GM23338 (cell line): Measurements from ENCODE around the gene ZNF415. TPM values are rescaled to one million over a fixed set of nuclear protein-coding genes. Genes with fewer than 3 reads are reported as not detected.

Source experiments
- ATAC-seq: fragments of 200-7000 bp; cut with Tn5 transposase; 3 replicates; pipeline ENCODE4 v1.9.1; 2020
- DNase-seq: peaks from one replicate; pipeline ENCODE4 v3.0.0-alpha.2; 2015; ENCODE audit warnings: low spot score
- H2AFZ ChIP-seq: fragments of 200-600 bp; sonication (generic); 2 replicates; pipeline ENCODE4 v1.8.0; 2016; ENCODE audit warnings: antibody characterized with exemption, mild to moderate bottlenecking, moderate library complexity
- H3F3A ChIP-seq: fragments of 200-600 bp; sonication (generic); replicated peaks from 2 replicates; pipeline ENCODE4 v1.8.0; 2017; ENCODE audit warnings: antibody characterized with exemption, mixed run types, low read depth
- H3K27ac ChIP-seq: fragments of 200-600 bp; sonication (generic); 2 replicates; pipeline ENCODE4 v1.6.1; 2016; ENCODE audit warnings: low read depth
- H3K27me3 ChIP-seq: fragments of 200-600 bp; sonication (generic); 2 replicates; pipeline ENCODE4 v1.8.0; 2016; ENCODE audit warnings: mild to moderate bottlenecking, mixed run types, moderate library complexity; ENCODE audit not compliant: insufficient read depth
- H3K36me3 ChIP-seq: fragments of 200-600 bp; sonication (generic); 2 replicates; pipeline ENCODE4 v1.8.0; 2016; ENCODE audit warnings: mild to moderate bottlenecking; ENCODE audit not compliant: insufficient read depth
- H3K4me1 ChIP-seq: fragments of 200-600 bp; sonication (generic); 2 replicates; pipeline ENCODE4 v1.8.0; 2016; ENCODE audit warnings: mild to moderate bottlenecking, moderate library complexity; ENCODE audit not compliant: insufficient read depth
- H3K4me2 ChIP-seq: fragments of 200-600 bp; sonication (generic); 2 replicates; pipeline ENCODE4 v1.7.1; 2017; ENCODE audit warnings: mixed run types
- H3K4me3 ChIP-seq: fragments of 200-600 bp; sonication (generic); 2 replicates; pipeline ENCODE4 v1.6.1; 2016; ENCODE audit warnings: mixed run types
- H3K79me2 ChIP-seq: fragments of 200-600 bp; sonication (generic); replicated peaks from 2 replicates; pipeline ENCODE4 v1.8.0; 2017; ENCODE audit warnings: mild to moderate bottlenecking; ENCODE audit not compliant: insufficient read depth
- H3K9me2 ChIP-seq: fragments of 200-600 bp; sonication (generic); 2 replicates; pipeline ENCODE4 v1.8.0; 2017; ENCODE audit not compliant: insufficient read depth
- H4K20me1 ChIP-seq: fragments of 200-600 bp; sonication (generic); replicated peaks from 2 replicates; pipeline ENCODE4 v1.8.0; 2017; ENCODE audit warnings: mild to moderate bottlenecking; ENCODE audit not compliant: insufficient read depth
- H3K27ac Mint-ChIP-seq: 2 replicates; pipeline ENCODE4 v1.8.0; 2020; ENCODE audit warnings: inconsistent platforms, mild to moderate bottlenecking, moderate library complexity, mixed read lengths
- H3K27me3 Mint-ChIP-seq: 3 replicates; pipeline ENCODE4 v1.8.0; 2022; ENCODE audit warnings: low read depth, mild to moderate bottlenecking, moderate library complexity, mixed read lengths, inconsistent platforms; ENCODE audit not compliant: insufficient read depth, poor library complexity
- H3K36me3 Mint-ChIP-seq: 3 replicates; pipeline ENCODE4 v1.8.0; 2021; ENCODE audit warnings: low read depth, mild to moderate bottlenecking, inconsistent platforms, moderate library complexity, mixed read lengths
- H3K4me1 Mint-ChIP-seq: 3 replicates; pipeline ENCODE4 v1.8.0; 2020; ENCODE audit warnings: mild to moderate bottlenecking, inconsistent platforms, mixed read lengths
- H3K4me3 Mint-ChIP-seq: 3 replicates; pipeline ENCODE4 v1.8.0; 2021; ENCODE audit warnings: moderate library complexity, mild to moderate bottlenecking, inconsistent platforms, mixed read lengths
- H3K9me3 Mint-ChIP-seq: 3 replicates; pipeline ENCODE4 v1.8.0; 2020; ENCODE audit warnings: moderate library complexity, mild to moderate bottlenecking, inconsistent platforms, mixed read lengths
- CREB1 ChIP-seq: fragments of 250-450 bp; sonication (Bioruptor Pico); IDR thresholded peaks from 2 replicates; pipeline ENCODE4 v1.5.0; 2020; ENCODE audit warnings: low read depth, mild to moderate bottlenecking, moderate library complexity
- CTCF ChIP-seq, 2 experiments: fragments of 200-600 bp in 1 of 2; sonication (generic) in 1 of 2; conservative IDR thresholded peaks; 2 replicates each; pipeline versions ENCODE4 v1.5.1 to v1.6.1; 2016 to 2017; ENCODE audit warnings: antibody characterized with exemption in 2 of 2, low read depth in 2 of 2, mild to moderate bottlenecking in 2 of 2, moderate library complexity in 1 of 2
- ETS1 ChIP-seq: IDR thresholded peaks from 2 replicates; pipeline ENCODE4 v1.6.1; 2016; ENCODE audit warnings: antibody characterized with exemption
- EZH2 ChIP-seq: fragments of 200-600 bp; sonication (generic); IDR thresholded peaks from one replicate; pipeline ENCODE4 v1.8.0; 2017; ENCODE audit warnings: antibody characterized with exemption, mild to moderate bottlenecking, low read depth; ENCODE audit not compliant: unreplicated experiment
- NANOG ChIP-seq: IDR thresholded peaks from 2 replicates; pipeline ENCODE4 v1.6.1; 2016; ENCODE audit warnings: antibody characterized with exemption, borderline replicate concordance
- POLR2AphosphoS5 ChIP-seq: IDR thresholded peaks from 2 replicates; pipeline ENCODE4 v1.6.1; 2016; ENCODE audit warnings: antibody characterized with exemption, low read depth
- REST ChIP-seq: IDR thresholded peaks from one replicate; pipeline ENCODE4 v1.6.1; 2018; ENCODE audit warnings: antibody characterized with exemption; ENCODE audit not compliant: unreplicated experiment
- ZNF114 ChIP-seq: fragments of 250-450 bp; sonication (Bioruptor Pico); IDR thresholded peaks from 2 replicates; pipeline ENCODE4 v1.5.0; 2020; ENCODE audit warnings: mild to moderate bottlenecking, moderate library complexity
- polyA plus RNA-seq: library from polyadenylated mRNA; unstranded; fragments of >200 nt; fragmentation: Nextera tagmentation; extraction: Ambion mirVana; gene quantifications from 2 replicates; pipeline ENCODE4 v1.2.1, GENCODE V29; 2016
- total RNA-seq: library from RNA; depleted of rRNA; stranded (reverse); fragments of >200 nt; shearing (Covaris generic); gene quantifications from 2 replicates; pipeline ENCODE4 v1.2.3, GENCODE V29; 2014

The ZNF415 gene
- total and polyA plus RNA-seq, 2 experiments from 2014 or later: 9.2 to 9.3 TPM

- TF ChIP-seq CTCF (conservative IDR thresholded peaks at IDR 0.05; ENCODE audit: low read depth in 2 of 2) (no peak), EZH2 (no peak), ETS1 (no peak), POLR2AphosphoS5 (no peak), CREB1 (CRISPR knock-in tag) (no peak), NANOG (no peak), ZNF114 (CRISPR knock-in tag) (no peak)
These were observed 49.5 kb upstream of the ZNF415 start (continued) for GRCh38 chr19:53182202-53182601.

- Histone ChIP-seq H3K4me1 (no peaks in the 10 kb centered on the region), H3K27me3 (no peaks in the 10 kb centered on the region), H3K27ac (no peak overlapping the region), H3K4me2 (no peak overlapping the region), H4K20me1 (no peaks in the 10 kb centered on the region), H2AFZ (no peak overlapping the region), H3K4me3 (no peak overlapping the region), H3K79me2 (no peaks in the 10 kb centered on the region), H3K9me2 (no peaks in the 10 kb centered on the region), H3K36me3 (no peaks in the 10 kb centered on the region; the same call in 1 of the 2 replicates), H3F3A (no peaks in the 10 kb centered on the region)
- ATAC-seq: no peak
- no peak overlapping the region for H3K27ac Mint-ChIP-seq
- H3K4me3 Mint-ChIP-seq: no peak overlapping the region
- H3K4me1 Mint-ChIP-seq: no peaks in the 10 kb centered on the region
- DNase-seq: peak; percentile 22
- H3K9me3 Mint-ChIP-seq: peaks cover 29% of the 10 kb centered on the region
- TF ChIP-seq NANOG (no peak), REST (peak; percentile 63)
- peaks cover 59% of the 10 kb centered on the region for H3K36me3 Mint-ChIP-seq
- peaks cover 8% of the 10 kb centered on the region for H3K27me3 Mint-ChIP-seq
These were observed 45.3 kb upstream of the ZNF415 start for GRCh38 chr19:53177986-53178385.
